A673 (cell line): ENCODE measurements around the gene TPPP. TPM values are rescaled to one million over a fixed set of nuclear protein-coding genes. Genes with fewer than 3 reads are reported as not detected.
A peak's percentile ranks its signal among the peaks of the same experiment; 100 is the strongest.
"Not testable (repeated sequence)": the region's sequence is repeated elsewhere in the genome, so short reads cannot be mapped to it uniquely, and the experiment has no call there.

Experiments
- BruUV-seq: library from RNA; stranded (reverse); fragments of 400-500 nt; replicated peaks from 2 replicates; lab custom pipeline; 2021; lab: Mats Ljungman, UMichigan
- CTCF ChIA-PET: fragments of 300-600 bp; sonication (Branson Sonifier 250); formaldehyde crosslinking; loops from one replicate; lab custom pipeline; 2022; ENCODE audit warnings: antibody characterized with exemption; lab: Charles Lee
- POLR2A ChIA-PET: fragments of 300-600 bp; sonication (Branson Sonifier 250); formaldehyde crosslinking; loops from one replicate; lab custom pipeline; 2022; ENCODE audit warnings: antibody characterized with exemption; ENCODE audit not compliant: low non-redundant PET; lab: Charles Lee
- DNase-seq: peaks from one replicate; pipeline ENCODE4 v3.0.0-alpha.2; 2015; ENCODE audit warnings: low spot score
- H3K27ac ChIP-seq: fragments of 200-600 bp; sonication (generic); 2 replicates; pipeline ENCODE4 v1.5.1; 2016; ENCODE audit warnings: mixed run types, low read depth, mild to moderate bottlenecking, mixed read lengths, antibody characterized with exemption, low read length; ENCODE audit not compliant: poor library complexity, severe bottlenecking
- H3K27me3 ChIP-seq: fragments of 200-600 bp; sonication (generic); replicated peaks from 2 replicates; pipeline ENCODE4 v1.6.1; 2017; ENCODE audit warnings: mixed run types, low read depth, mild to moderate bottlenecking, mixed read lengths, antibody characterized with exemption, low read length; ENCODE audit not compliant: insufficient read depth, poor library complexity
- H3K36me3 ChIP-seq: fragments of 200-600 bp; sonication (generic); 2 replicates; pipeline ENCODE4 v1.6.1; 2016; ENCODE audit warnings: mixed run types, mild to moderate bottlenecking, mixed read lengths, antibody characterized with exemption, low read length; ENCODE audit not compliant: insufficient read depth, poor library complexity, severe bottlenecking
- H3K4me1 ChIP-seq: fragments of 200-600 bp; sonication (generic); 2 replicates; pipeline ENCODE4 v1.6.1; 2017; ENCODE audit warnings: mixed run types, mild to moderate bottlenecking, mixed read lengths, antibody characterized with exemption, low read length; ENCODE audit not compliant: insufficient read depth, poor library complexity, severe bottlenecking
- H3K4me3 ChIP-seq: fragments of 200-600 bp; sonication (generic); 2 replicates; pipeline ENCODE4 v1.5.1; 2016; ENCODE audit warnings: low read depth, mixed run types, mild to moderate bottlenecking, mixed read lengths, low read length; ENCODE audit not compliant: poor library complexity, severe bottlenecking
- H3K9me3 ChIP-seq: fragments of 200-600 bp; sonication (generic); 2 replicates; pipeline ENCODE4 v1.6.1; 2016; ENCODE audit warnings: mixed run types, low read depth, mild to moderate bottlenecking, mixed read lengths, antibody characterized with exemption, low read length; ENCODE audit not compliant: poor library complexity, severe bottlenecking
- CTCF ChIP-seq: fragments of 300-800, 200-600 bp; sonication (generic); conservative IDR thresholded peaks from 2 replicates; pipeline ENCODE4 v1.5.1; 2017; ENCODE audit warnings: low read depth, mild to moderate bottlenecking, antibody characterized with exemption, low read length, moderate library complexity, mixed read lengths
- EZH2 ChIP-seq: fragments of 200-600 bp; sonication (generic); IDR thresholded peaks from 2 replicates; pipeline ENCODE4 v1.6.1; 2017; ENCODE audit warnings: borderline replicate concordance, low read depth, mild to moderate bottlenecking, mixed read lengths, antibody characterized with exemption, low read length; ENCODE audit not compliant: poor library complexity, severe bottlenecking
- intact Hi-C: fragments of 100-400 bp; cut with micrococcal nuclease; formaldehyde crosslinking; loops from one replicate; pipeline ENCODE4 v1.10.0; 2022; ENCODE audit not compliant: unreplicated experiment
- total RNA-seq: library from RNA; stranded (reverse); gene quantifications from 2 replicates; pipeline ENCODE4 v1.2.3, GENCODE V29; 2021

The TPPP gene
- total RNA-seq, 1 experiment from 2014 or later: 0.19 TPM

GRCh38 chr5:694042-694431 lies 885 bp upstream of the TPPP start:
- CTCF ChIA-PET, intact Hi-C loops, H3K4me1 ChIP-seq, DNase-seq, H3K27ac ChIP-seq, BruUV-seq, H3K9me3 ChIP-seq, H3K36me3 ChIP-seq, POLR2A ChIA-PET: not testable (repeated sequence)
- H3K27me3 ChIP-seq: peaks cover 28% of the 10 kb centered on the region
- H3K4me3 ChIP-seq: peak overlapping the region; percentile 44

- DNase-seq, intact Hi-C loops, BruUV-seq, H3K4me1 ChIP-seq, CTCF ChIA-PET, H3K36me3 ChIP-seq, H3K27ac ChIP-seq, H3K9me3 ChIP-seq, POLR2A ChIA-PET: not testable (repeated sequence)
- Histone ChIP-seq H3K27me3 (peaks cover 17% of the 10 kb centered on the region), H3K4me3 (peak overlapping the region; percentile 37)
Observed at GRCh38 chr5:692529-693041, 567 bp downstream of the TPPP start.

DNA sequence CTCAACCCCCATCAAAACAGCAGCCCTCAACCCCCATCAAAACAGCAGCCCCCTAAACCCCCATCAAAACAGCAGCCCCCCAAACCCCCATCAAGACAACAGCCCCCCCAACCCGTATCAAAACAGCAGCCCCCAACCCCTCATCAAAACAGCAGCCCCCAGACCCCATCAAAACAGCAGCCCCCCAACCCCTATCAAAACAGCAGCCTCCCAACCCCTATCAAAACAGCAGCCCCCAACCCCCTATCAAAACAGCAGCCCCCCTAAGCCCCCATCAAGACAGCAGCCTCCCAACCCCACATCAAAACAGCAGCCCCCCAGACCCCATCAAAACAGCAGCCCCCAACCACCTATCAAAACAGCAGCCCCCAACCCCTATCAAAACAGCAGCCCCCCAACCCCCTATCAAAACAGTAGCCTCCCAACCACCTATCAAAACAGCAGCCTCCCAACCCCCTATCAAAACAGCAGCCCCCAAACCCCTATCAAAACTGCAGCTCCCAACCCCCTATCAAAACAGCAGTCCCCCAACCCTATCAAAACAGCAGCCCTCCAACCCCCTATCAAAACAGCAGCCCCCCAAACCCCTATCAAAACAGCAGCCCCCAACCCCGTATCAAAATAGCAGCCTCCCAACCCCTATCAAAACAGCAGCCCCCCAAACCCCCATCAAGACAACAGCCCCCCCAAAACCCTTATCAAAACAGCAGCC lies 1.2 kb downstream of the TPPP start:
- ChIA-PET POLR2A (no interaction called here), CTCF (no interaction called here)
- no peaks in the 10 kb centered on the region for H3K9me3 ChIP-seq
- BruUV-seq: no TSS peak
- no peaks in the 10 kb centered on the region for H3K36me3 ChIP-seq
- H3K27me3 ChIP-seq: peaks cover 17% of the 10 kb centered on the region
- intact Hi-C loops: no loop called here
- peaks cover 5% of the 10 kb centered on the region for H3K4me1 ChIP-seq
- no peak overlapping the region for H3K27ac ChIP-seq
- no peak for TF ChIP-seq EZH2
- TF ChIP-seq CTCF: no peak
- peak overlapping the region; percentile 37 for H3K4me3 ChIP-seq
- no peak for DNase-seq

DNA sequence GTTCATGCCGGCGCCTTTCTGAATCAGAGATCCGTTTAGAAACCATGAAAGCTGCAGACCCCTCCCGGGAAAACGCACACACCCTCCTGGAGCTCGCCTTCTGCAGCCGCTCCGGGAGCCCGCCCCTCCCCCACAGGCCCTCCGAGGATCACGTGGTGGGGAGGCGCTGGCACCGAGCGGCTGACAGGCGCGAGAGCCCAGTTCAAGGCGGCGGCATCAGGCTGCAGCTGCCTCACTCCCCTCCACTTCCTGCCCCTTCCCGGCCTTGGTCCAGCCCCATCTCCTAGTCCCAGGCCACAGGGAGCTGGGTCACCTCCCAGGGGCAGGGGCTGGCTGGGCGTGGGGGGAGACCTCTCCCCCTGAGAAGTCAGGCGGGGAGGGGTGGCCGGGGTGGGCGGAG lies 2.1 kb downstream of the TPPP start:
- H3K36me3 ChIP-seq, CTCF ChIA-PET, H3K9me3 ChIP-seq, BruUV-seq, intact Hi-C loops, H3K4me1 ChIP-seq, H3K27ac ChIP-seq, H3K4me3 ChIP-seq, POLR2A ChIA-PET, DNase-seq: not testable (repeated sequence)
- H3K27me3 ChIP-seq: peaks cover 17% of the 10 kb centered on the region

- H3K9me3 ChIP-seq, POLR2A ChIA-PET, DNase-seq, H3K27ac ChIP-seq, H3K36me3 ChIP-seq, BruUV-seq, intact Hi-C loops, H3K4me1 ChIP-seq, H3K4me3 ChIP-seq, CTCF ChIA-PET: not testable (repeated sequence)
- H3K27me3 ChIP-seq: peaks cover 17% of the 10 kb centered on the region
Observed at GRCh38 chr5:690293-690692, 2.9 kb downstream of the TPPP start.

DNA sequence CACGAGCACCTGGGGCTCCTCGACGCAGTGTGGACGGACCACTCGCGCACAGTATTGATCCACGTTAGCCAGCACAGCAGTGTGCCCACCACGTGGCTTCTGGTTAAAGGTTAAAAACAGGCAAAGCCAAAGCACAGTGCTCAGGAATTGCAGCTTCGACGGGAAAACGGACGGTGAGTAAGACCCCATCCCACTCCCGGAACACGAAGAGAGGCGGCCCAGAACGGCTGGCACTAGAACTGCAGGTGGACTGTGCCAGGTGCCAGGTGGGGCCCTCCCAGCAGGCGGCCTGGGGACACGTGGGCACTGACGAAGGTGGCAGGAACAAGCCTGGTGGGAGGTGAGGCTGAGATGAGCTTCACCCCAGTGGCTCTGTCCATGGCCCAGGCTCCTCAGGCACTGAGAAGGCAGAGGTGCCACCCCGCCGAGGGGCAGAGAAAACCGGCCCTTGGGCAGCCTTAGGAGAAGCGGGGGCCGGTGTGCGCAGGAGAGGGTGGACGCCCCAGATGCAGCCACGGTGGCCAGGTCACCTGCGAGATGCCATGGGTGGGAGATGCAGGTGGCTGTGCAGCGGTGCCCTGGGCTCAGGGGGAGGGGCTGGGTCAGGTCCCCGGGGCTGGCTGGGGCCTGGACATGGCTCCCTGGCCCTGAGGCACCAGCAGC lies 4.7 kb downstream of the TPPP start:
- H3K4me3 ChIP-seq, DNase-seq, POLR2A ChIA-PET, intact Hi-C loops, H3K4me1 ChIP-seq, H3K36me3 ChIP-seq, CTCF ChIA-PET, H3K27ac ChIP-seq, H3K9me3 ChIP-seq, BruUV-seq: not testable (repeated sequence)
- peaks cover 12% of the 10 kb centered on the region for H3K27me3 ChIP-seq
